ENCODE data around the gene NMUR1. TPM values are rescaled to one million over a fixed set of nuclear protein-coding genes. Genes with fewer than 3 reads are reported as not detected.

Gene NMUR1
- total RNA-seq, 2 donors from 2014 or later, result 0.30 to 0.45 TPM

GRCh38 chr2:231523451-231524285 is 6.6 kb downstream of the NMUR1 start:
- Histone ChIP-seq H3K27me3 (no peaks in the 10 kb centered on the region), H3K4me1 (no peaks in the 10 kb centered on the region), H3K36me3 (no peaks in the 10 kb centered on the region), H3K9me3 (no peaks in the 10 kb centered on the region), H3K9ac (ENCODE audit: low read depth in 2 of 2, low read length in 2 of 2) (no peak overlapping the region), H3K27ac (no peak overlapping the region), H3K4me3 (no peak overlapping the region)
- DNase-seq, result no peak
- intact Hi-C loops (cut with DNase I), result loop anchor here (5.0 kb wide), 1 partner anchor 34 kb away; no protein-coding TSS in a partner anchor
- TF ChIP-seq CTCF (IDR thresholded peaks at IDR 0.05), result no peak

DNA sequence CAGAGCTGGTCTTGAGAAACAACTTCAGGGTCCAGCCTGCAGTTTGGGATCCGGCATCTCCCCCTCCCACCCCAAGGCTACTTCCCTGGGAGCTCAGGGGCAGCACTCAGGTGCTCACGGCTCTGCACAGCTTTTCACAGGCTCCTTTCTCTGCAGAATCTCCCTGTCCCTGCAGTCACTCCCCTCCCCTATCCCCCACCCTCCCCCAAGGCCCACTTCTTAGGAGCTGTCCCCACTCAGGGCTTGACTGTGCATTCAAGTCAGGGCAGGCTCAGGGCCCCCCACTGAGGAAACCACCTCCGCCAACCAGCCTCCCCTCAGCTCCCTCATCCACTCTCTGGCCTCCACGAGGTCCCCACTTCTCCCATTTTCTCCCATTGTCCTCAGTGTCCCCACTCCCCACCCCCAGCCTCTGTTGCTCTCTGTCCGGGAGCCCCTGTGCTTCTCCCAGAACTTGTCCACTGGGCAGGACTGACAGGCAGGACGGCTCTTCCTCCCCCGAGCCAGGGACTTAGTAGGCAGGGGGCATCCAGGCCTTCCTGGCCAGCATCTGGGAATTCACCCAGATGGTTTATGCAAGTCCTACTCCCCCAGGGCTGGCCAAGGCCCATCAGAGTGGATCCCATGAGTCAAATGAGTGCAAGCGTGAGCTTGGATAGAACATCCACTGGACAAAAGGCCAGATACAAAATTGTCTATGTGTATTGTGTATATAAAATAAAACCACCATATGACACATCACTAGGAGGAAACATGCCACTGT is 7.6 kb downstream of the NMUR1 start:
- H3K36me3 ChIP-seq, result no peaks in the 10 kb centered on the region
- no peak overlapping the region for H3K4me3 ChIP-seq
- intact Hi-C loops (cut with DNase I), result loop anchor here (5.0 kb wide), 1 partner anchor 35 kb away; no protein-coding TSS in a partner anchor
- no peak for TF ChIP-seq CTCF (IDR thresholded peaks at IDR 0.05)
- no peaks in the 10 kb centered on the region for H3K9me3 ChIP-seq
- no peak overlapping the region for H3K9ac ChIP-seq (ENCODE audit: low read depth in 2 of 2, low read length in 2 of 2)
- no peaks in the 10 kb centered on the region for H3K27me3 ChIP-seq
- H3K4me1 ChIP-seq, result no peaks in the 10 kb centered on the region
- DNase-seq, result no peak
- H3K27ac ChIP-seq, result no peak overlapping the region

DNA sequence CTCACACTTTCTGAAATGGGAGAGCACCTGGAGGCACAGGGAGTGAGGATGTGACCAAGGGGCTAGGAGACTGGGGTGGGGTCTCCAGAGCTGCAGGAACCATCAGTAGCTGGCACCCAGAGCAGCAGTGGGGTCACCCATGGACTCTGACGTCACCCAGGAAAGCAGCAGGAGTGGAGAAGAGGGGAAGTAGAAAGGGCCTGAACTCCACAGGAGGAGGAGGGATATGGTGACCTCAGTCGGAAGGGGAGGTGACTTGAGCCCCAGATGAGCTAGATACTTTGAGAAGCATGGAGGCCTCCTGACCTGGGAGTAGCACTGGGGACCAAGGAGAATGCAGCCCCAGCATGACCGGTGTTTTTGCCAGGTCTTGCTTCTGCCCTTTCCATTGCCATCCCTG is 8.8 kb downstream of the NMUR1 start:
- Histone ChIP-seq H3K4me3 (no peak overlapping the region), H3K27me3 (no peaks in the 10 kb centered on the region), H3K4me1 (no peaks in the 10 kb centered on the region), H3K9me3 (no peaks in the 10 kb centered on the region), H3K27ac (no peak overlapping the region), H3K36me3 (no peaks in the 10 kb centered on the region), H3K9ac (ENCODE audit: low read depth in 2 of 2, low read length in 2 of 2) (no peak overlapping the region)
- no peak for DNase-seq
- TF ChIP-seq CTCF (IDR thresholded peaks at IDR 0.05), result no peak
- intact Hi-C loops (cut with DNase I), result loop anchor here (5.0 kb wide), 1 partner anchor 36 kb away; no protein-coding TSS in a partner anchor

GRCh38 chr2:231519975-231520555 is 10.2 kb downstream of the NMUR1 start:
- Histone ChIP-seq H3K27me3 (no peaks in the 10 kb centered on the region), H3K27ac (no peak overlapping the region), H3K36me3 (no peaks in the 10 kb centered on the region), H3K4me3 (no peak overlapping the region), H3K9ac (ENCODE audit: low read depth in 2 of 2, low read length in 2 of 2) (no peak overlapping the region), H3K4me1 (no peaks in the 10 kb centered on the region), H3K9me3 (no peaks in the 10 kb centered on the region)
- intact Hi-C loops (cut with DNase I), result loop anchor here (5.0 kb wide), 2 partner anchors 37 to 82 kb away; no protein-coding TSS in a partner anchor
- no peak for DNase-seq
- TF ChIP-seq CTCF (IDR thresholded peaks at IDR 0.05), result no peak

DNA sequence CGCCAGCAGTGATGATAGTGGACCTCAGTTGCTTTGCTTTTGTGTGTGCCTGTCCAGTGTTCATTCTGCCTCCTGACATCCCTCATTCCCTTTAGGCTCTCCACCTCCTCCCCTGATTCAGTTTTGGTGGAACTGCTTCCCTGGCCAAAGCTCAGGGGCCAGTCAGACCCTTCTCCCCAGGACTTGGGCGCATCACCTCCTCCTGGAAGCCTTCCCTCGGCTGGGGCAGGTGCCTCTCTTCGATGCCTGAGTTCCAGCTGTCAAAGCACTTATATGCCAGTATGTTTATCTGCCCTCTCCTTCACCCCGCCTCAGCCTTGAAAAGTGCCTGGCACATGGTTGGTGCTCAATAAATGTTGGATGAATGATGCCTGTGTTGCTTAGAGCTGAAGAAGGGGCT is 11.5 kb downstream of the NMUR1 start:
- no peaks in the 10 kb centered on the region for H3K27me3 ChIP-seq
- H3K9ac ChIP-seq (ENCODE audit: low read depth in 2 of 2, low read length in 2 of 2), result no peak overlapping the region
- H3K9me3 ChIP-seq, result no peaks in the 10 kb centered on the region
- intact Hi-C loops (cut with DNase I), result loop anchor here (5.0 kb wide), 1 partner anchor 84 kb away; no protein-coding TSS in a partner anchor
- TF ChIP-seq CTCF (IDR thresholded peaks at IDR 0.05), result no peak
- H3K4me3 ChIP-seq, result no peak overlapping the region
- no peak for DNase-seq
- H3K27ac ChIP-seq, result no peak overlapping the region
- H3K36me3 ChIP-seq, result no peaks in the 10 kb centered on the region
- no peaks in the 10 kb centered on the region for H3K4me1 ChIP-seq
